SH-SY5Y (cell line): Measurements from ENCODE around the gene ALDH1A3.

Source experiments
- GATA2 ChIP-seq: IDR thresholded peaks from 2 replicates; pipeline ENCODE4 v1.6.1; 2011; ENCODE audit warnings: mild to moderate bottlenecking, low read depth, low read length
- GATA3 ChIP-seq: IDR thresholded peaks from 2 replicates; pipeline ENCODE4 v1.6.1; 2011; ENCODE audit warnings: low read depth, mild to moderate bottlenecking, low read length, moderate library complexity

The ALDH1A3 gene

GRCh38 chr15:100849021-100849854, 30.4 kb upstream of the ALDH1A3 start:
- TF ChIP-seq GATA2 (no peak), GATA3 (no peak)

- TF ChIP-seq GATA3 = no peak
- no peak for TF ChIP-seq GATA2
Observed at GRCh38 chr15:100849855-100850218, 29.8 kb upstream of the ALDH1A3 start.

GRCh38 chr15:100852630-100853029, 27.0 kb upstream of the ALDH1A3 start:
- TF ChIP-seq GATA3 (no peak), GATA2 (no peak)

GRCh38 chr15:100853676-100854440, 25.8 kb upstream of the ALDH1A3 start:
- TF ChIP-seq GATA3 (no peak), GATA2 (no peak)

- TF ChIP-seq GATA3 (no peak), GATA2 (no peak)
Observed at GRCh38 chr15:100856867-100857266, 22.8 kb upstream of the ALDH1A3 start.

- TF ChIP-seq GATA2 (no peak), GATA3 (no peak)
Observed at GRCh38 chr15:100858294-100858693, 21.3 kb upstream of the ALDH1A3 start.

- TF ChIP-seq GATA2 = no peak
- no peak for TF ChIP-seq GATA3
Observed at GRCh38 chr15:100859970-100860828, 19.4 kb upstream of the ALDH1A3 start.

- TF ChIP-seq GATA3 (no peak), GATA2 (no peak)
Observed at GRCh38 chr15:100860829-100861510, 18.7 kb upstream of the ALDH1A3 start.

GRCh38 chr15:100861511-100861991, 18.1 kb upstream of the ALDH1A3 start:
- TF ChIP-seq GATA3 = no peak
- TF ChIP-seq GATA2 = no peak

GRCh38 chr15:100862162-100862561, 17.5 kb upstream of the ALDH1A3 start:
- TF ChIP-seq GATA2 (no peak), GATA3 (no peak)

- no peak for TF ChIP-seq GATA2
- TF ChIP-seq GATA3 = no peak
Observed at GRCh38 chr15:100863075-100863795, 16.4 kb upstream of the ALDH1A3 start.

- TF ChIP-seq GATA3 (no peak), GATA2 (no peak)
Observed at GRCh38 chr15:100863796-100864267, 15.8 kb upstream of the ALDH1A3 start.
